TTC549 (cell line): ENCODE measurements around the gene ANGPTL8.

Experiments used
- FAIRE-seq: peaks from 2 replicates; lab custom pipeline; 2012; peaks lifted over from hg19 to GRCh38; lab: Jason Lieb, UNC

ANGPTL8 gene

GRCh38 chr19:11236324-11237301 lies 2.8 kb upstream of the ANGPTL8 start:
- no peak for FAIRE-seq

- FAIRE-seq = no peak
Observed at GRCh38 chr19:11237321-11237720, 2.1 kb upstream of the ANGPTL8 start.

GRCh38 chr19:11238041-11238440 lies 1.4 kb upstream of the ANGPTL8 start:
- no peak for FAIRE-seq

GRCh38 chr19:11238781-11239376 lies 540 bp upstream of the ANGPTL8 start:
- FAIRE-seq = no peak

- FAIRE-seq = no peak
Observed at GRCh38 chr19:11240008-11240444, 607 bp downstream of the ANGPTL8 start.

- FAIRE-seq = no peak
Observed at GRCh38 chr19:11242025-11242424, 2.6 kb downstream of the ANGPTL8 start.

- FAIRE-seq = no peak
Observed at GRCh38 chr19:11242864-11243797, 3.7 kb downstream of the ANGPTL8 start.

GRCh38 chr19:11243798-11244169 lies 4.4 kb downstream of the ANGPTL8 start:
- no peak for FAIRE-seq

GRCh38 chr19:11244846-11245589 lies 5.6 kb downstream of the ANGPTL8 start:
- FAIRE-seq = no peak

- no peak for FAIRE-seq
Observed at GRCh38 chr19:11246941-11247340, 7.5 kb downstream of the ANGPTL8 start.

- no peak for FAIRE-seq
Observed at GRCh38 chr19:11247391-11247790, 8.0 kb downstream of the ANGPTL8 start.

- no peak for FAIRE-seq
Observed at GRCh38 chr19:11247934-11248333, 8.5 kb downstream of the ANGPTL8 start.

GRCh38 chr19:11248852-11249251 lies 9.4 kb downstream of the ANGPTL8 start:
- FAIRE-seq = no peak

- no peak for FAIRE-seq
Observed at GRCh38 chr19:11251217-11251616, 11.8 kb downstream of the ANGPTL8 start.

- FAIRE-seq = no peak
Observed at GRCh38 chr19:11251650-11252314, 12.4 kb downstream of the ANGPTL8 start.

- no peak for FAIRE-seq
Observed at GRCh38 chr19:11252665-11253355, 13.4 kb downstream of the ANGPTL8 start.

- FAIRE-seq = no peak
Observed at GRCh38 chr19:11254666-11255065, 15.2 kb downstream of the ANGPTL8 start.

- FAIRE-seq = no peak
Observed at GRCh38 chr19:11256189-11256588, 16.8 kb downstream of the ANGPTL8 start.

GRCh38 chr19:11257846-11258380 lies 18.5 kb downstream of the ANGPTL8 start:
- no peak for FAIRE-seq

- FAIRE-seq = no peak
Observed at GRCh38 chr19:11260996-11261395, 21.6 kb downstream of the ANGPTL8 start.
